Stimulated activated CD8-positive, alpha-beta memory T cell treated with anti-CD3 and anti-CD28 coated beads, Interleukin-12 subunit alpha, Interleukin-12 subunit beta, amount 100 ng/mL, for 24 hours (primary cell): ENCODE data around the gene PRKAR1B.

Experiments
- DNase-seq: peaks from one replicate; pipeline ENCODE4 v3.0.0-alpha.2; 2020; ENCODE audit errors: extremely low read depth

PRKAR1B gene

GRCh38 chr7:522071-522950 lies 204.8 kb downstream of the PRKAR1B start:
- no peak for DNase-seq

- no peak for DNase-seq
These were observed 205.6 kb downstream of the PRKAR1B start for GRCh38 chr7:521221-522070.

- DNase-seq, result no peak
These were observed 206.4 kb downstream of the PRKAR1B start for GRCh38 chr7:520503-521161.

GRCh38 chr7:519484-520390 lies 207.3 kb downstream of the PRKAR1B start, which contains the start of gene PDGFA:
Gene PDGFA, minus strand, starts transcription at chr7:519846. Its CDS starts 845 bp downstream, at chr7:519001.
- no peak for DNase-seq

GRCh38 chr7:518630-519483 lies 208.2 kb downstream of the PRKAR1B start:
- no peak for DNase-seq

- no peak for DNase-seq
These were observed 209.1 kb downstream of the PRKAR1B start for GRCh38 chr7:517774-518629.

- no peak for DNase-seq
These were observed 210.2 kb downstream of the PRKAR1B start for GRCh38 chr7:516606-517456.

GRCh38 chr7:516216-516605 lies 210.9 kb downstream of the PRKAR1B start:
- no peak for DNase-seq

- DNase-seq, result no peak
These were observed 211.5 kb downstream of the PRKAR1B start for GRCh38 chr7:515628-516027.

- DNase-seq, result no peak
These were observed 212.2 kb downstream of the PRKAR1B start for GRCh38 chr7:514651-515598.

- no peak for DNase-seq
These were observed 212.8 kb downstream of the PRKAR1B start for GRCh38 chr7:514242-514641.

- DNase-seq, result no peak
These were observed 213.4 kb downstream of the PRKAR1B start for GRCh38 chr7:513521-514166.

GRCh38 chr7:512541-513311 lies 214.4 kb downstream of the PRKAR1B start:
- DNase-seq, result no peak

GRCh38 chr7:512146-512510 lies 215.0 kb downstream of the PRKAR1B start:
- DNase-seq, result no peak

- DNase-seq, result no peak
These were observed 215.5 kb downstream of the PRKAR1B start for GRCh38 chr7:511476-512145.
